Endodermal cell (in vitro differentiated cells): Measurements from ENCODE around the gene PDE6B. TPM values are rescaled to one million over a fixed set of nuclear protein-coding genes. Genes with fewer than 3 reads are reported as not detected.

Source experiments
- DNase-seq: peaks from one replicate; pipeline ENCODE4 v3.0.0-alpha.2; 2017
- H3K27ac ChIP-seq: 2 replicates; pipeline ENCODE4 v1.5.1; 2013; ENCODE audit warnings: mild to moderate bottlenecking, low read depth, low read length, moderate library complexity
- H3K27me3 ChIP-seq: 2 replicates; pipeline ENCODE4 v1.6.1; 2013; ENCODE audit warnings: mild to moderate bottlenecking, low read length, moderate library complexity; ENCODE audit not compliant: insufficient read depth, control insufficient read depth, poor library complexity, severe bottlenecking
- H3K36me3 ChIP-seq: 2 replicates; pipeline ENCODE4 v1.7.0; 2013; ENCODE audit warnings: mild to moderate bottlenecking, low read length, moderate library complexity; ENCODE audit not compliant: control insufficient read depth, insufficient read depth
- H3K4me1 ChIP-seq: one replicate; pipeline ENCODE4 v1.7.0; 2013; ENCODE audit warnings: low read length; ENCODE audit not compliant: control insufficient read depth, insufficient read depth
- H3K4me3 ChIP-seq: 2 replicates; pipeline ENCODE4 v1.5.1; 2013; ENCODE audit warnings: mild to moderate bottlenecking, low read length, moderate library complexity
- H3K9ac ChIP-seq: 2 replicates; pipeline ENCODE4 v1.6.1; 2013; ENCODE audit warnings: mild to moderate bottlenecking, low read length, moderate library complexity; ENCODE audit not compliant: poor library complexity, severe bottlenecking; ENCODE audit errors: extremely low read depth
- H3K9me3 ChIP-seq: 2 replicates; pipeline ENCODE4 v1.6.1; 2013; ENCODE audit warnings: mild to moderate bottlenecking, low read length, moderate library complexity; ENCODE audit not compliant: control insufficient read depth
- H3K27ac Mint-ChIP-seq: 2 replicates; pipeline ENCODE4 v1.8.0; 2020; ENCODE audit warnings: mixed read lengths
- H3K27me3 Mint-ChIP-seq: 2 replicates; pipeline ENCODE4 v1.8.0; 2021; ENCODE audit warnings: mild to moderate bottlenecking, mixed read lengths; ENCODE audit not compliant: insufficient read depth
- H3K36me3 Mint-ChIP-seq: 2 replicates; pipeline ENCODE4 v1.8.0; 2020; ENCODE audit warnings: low read depth, mixed read lengths
- H3K4me1 Mint-ChIP-seq: 2 replicates; pipeline ENCODE4 v1.8.0; 2020; ENCODE audit warnings: mixed read lengths
- H3K4me3 Mint-ChIP-seq: 2 replicates; pipeline ENCODE4 v1.8.0; 2020; ENCODE audit warnings: mild to moderate bottlenecking, moderate library complexity, mixed read lengths
- H3K9me3 Mint-ChIP-seq: 2 replicates; pipeline ENCODE4 v1.8.0; 2020; ENCODE audit warnings: mild to moderate bottlenecking, mixed read lengths
- CTCF ChIP-seq: fragments of 200-600 bp; sonication (generic); conservative IDR thresholded peaks from 2 replicates; pipeline ENCODE4 v1.5.0; 2021; ENCODE audit warnings: antibody characterized with exemption, mild to moderate bottlenecking
- WGBS, 2 experiments: methylation state at CpG; one replicate each; pipeline versions ENCODE4 v1.1.5 to v1.1.7; 2013; ENCODE audit warnings: missing lambda C conversion rate in 2 of 2, mixed read lengths in 1 of 2; ENCODE audit not compliant: insufficient coverage in 1 of 2, insufficient read length in 1 of 2; 5-methylcytosine and 5-hydroxymethylcytosine counted together
- total RNA-seq, 2 donors: library from RNA; stranded (reverse); fragmentation: NEBNext Ultra II Directional in 1 of 2; extraction: Animal tissue kit (Norgen Biotek cat#: 25700) in 1 of 2; gene quantifications; 2 replicates in 1 of 2; 3 replicates in 1 of 2; pipeline ENCODE4 v1.2.1, GENCODE V29; 2021

The PDE6B gene
- total RNA-seq, 2 donors from 2014 or later: 12.4 to 14.6 TPM

GRCh38 chr4:621296-622070 lies 3.9 kb upstream of the PDE6B start:
- WGBS, 2 experiments: 81 to 87% methylated on average over 10 to 22 of the region's 22 CpGs
- Mint-ChIP-seq H3K4me3 (no peak overlapping the region), H3K27me3 (peaks cover 3% of the 10 kb centered on the region), H3K36me3 (no peaks in the 10 kb centered on the region), H3K9me3 (peaks cover 5% of the 10 kb centered on the region), H3K4me1 (no peaks in the 10 kb centered on the region), H3K27ac (no peak overlapping the region)
- Histone ChIP-seq H3K9ac (no peak overlapping the region), H3K27me3 (peaks cover 5% of the 10 kb centered on the region), H3K27ac (no peak overlapping the region), H3K36me3 (no peaks in the 10 kb centered on the region), H3K4me1 (peaks cover 3% of the 10 kb centered on the region), H3K9me3 (no peaks in the 10 kb centered on the region), H3K4me3 (no peak overlapping the region)
- no peak for TF ChIP-seq CTCF
- DNase-seq: peak; percentile 29

- TF ChIP-seq CTCF: no peak
- no peak overlapping the region for H3K4me3 ChIP-seq
- H3K9ac ChIP-seq: no peak overlapping the region
- H3K36me3 ChIP-seq: no peaks in the 10 kb centered on the region
- DNase-seq: peak; percentile 32
- Mint-ChIP-seq H3K4me1 (no peaks in the 10 kb centered on the region), H3K36me3 (no peaks in the 10 kb centered on the region), H3K9me3 (peaks cover 5% of the 10 kb centered on the region), H3K27me3 (peaks cover 3% of the 10 kb centered on the region), H3K27ac (no peak overlapping the region), H3K4me3 (no peak overlapping the region)
- no peak overlapping the region for H3K27ac ChIP-seq
- H3K9me3 ChIP-seq: no peaks in the 10 kb centered on the region
- peaks cover 5% of the 10 kb centered on the region for H3K27me3 ChIP-seq
- WGBS, 2 experiments: 91 to 92% methylated on average over 20 to 22 of the region's 22 CpGs
- peaks cover 3% of the 10 kb centered on the region for H3K4me1 ChIP-seq
Measured at GRCh38 chr4:622071-622995, 3.0 kb upstream of the PDE6B start.

- H3K9me3 ChIP-seq: no peaks in the 10 kb centered on the region
- no peak overlapping the region for H3K27ac ChIP-seq
- Mint-ChIP-seq H3K4me1 (no peaks in the 10 kb centered on the region), H3K4me3 (no peak overlapping the region), H3K9me3 (no peaks in the 10 kb centered on the region), H3K36me3 (no peaks in the 10 kb centered on the region), H3K27ac (no peak overlapping the region), H3K27me3 (peaks cover 3% of the 10 kb centered on the region)
- H3K4me3 ChIP-seq: no peak overlapping the region
- WGBS, 2 experiments: 92 to 93% methylated on average over 13 to 24 of the region's 24 CpGs
- no peaks in the 10 kb centered on the region for H3K36me3 ChIP-seq
- no peak overlapping the region for H3K9ac ChIP-seq
- no peak for TF ChIP-seq CTCF
- peaks cover 3% of the 10 kb centered on the region for H3K4me1 ChIP-seq
- peak; percentile 31 for DNase-seq
- H3K27me3 ChIP-seq: peaks cover 5% of the 10 kb centered on the region
Measured at GRCh38 chr4:622996-623913, 2.1 kb upstream of the PDE6B start.
